GM12873 (cell line): ENCODE results near the gene PIK3R6.

Source experiments
- TF ChIP-seq, protein P1 (sequence below): IDR thresholded peaks from 2 replicates; pipeline ENCODE4 v1.5.1; 2012; ENCODE audit warnings: low read depth, mild to moderate bottlenecking, moderate library complexity, low read length, control low read depth; ENCODE audit not compliant: insufficient read depth; ENCODE audit errors: missing control alignments

The PIK3R6 gene

DNA sequence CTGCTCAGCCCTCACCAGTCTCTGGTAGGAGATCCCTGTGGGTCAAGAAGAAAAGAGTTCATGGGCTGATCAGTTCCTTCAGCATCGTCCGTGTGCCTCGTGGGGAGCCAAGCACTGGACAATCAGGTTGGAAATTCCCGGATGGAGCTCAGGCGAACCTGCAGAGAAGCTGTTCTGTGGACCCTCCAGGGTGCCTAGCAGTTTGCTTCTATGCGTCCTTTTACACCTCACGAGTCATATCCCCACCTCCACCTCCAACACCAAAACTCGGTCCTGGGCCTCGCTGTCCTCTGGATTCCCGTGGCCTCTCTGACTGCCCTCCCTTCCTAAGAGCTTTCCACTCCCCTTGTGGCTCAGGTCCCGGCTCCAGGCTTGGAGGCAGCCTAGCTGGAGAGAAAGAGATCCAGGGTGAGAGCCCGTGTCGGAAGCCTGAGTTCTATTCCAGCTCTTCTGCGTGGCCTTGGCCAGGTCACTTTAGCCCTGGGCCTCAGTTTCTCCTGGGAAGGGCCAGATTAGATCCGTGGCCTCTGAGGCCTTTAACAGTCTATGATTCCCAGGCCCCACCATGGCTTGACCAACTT, 26.2 kb upstream of the PIK3R6 start:
- TF ChIP-seq, protein P1, sequence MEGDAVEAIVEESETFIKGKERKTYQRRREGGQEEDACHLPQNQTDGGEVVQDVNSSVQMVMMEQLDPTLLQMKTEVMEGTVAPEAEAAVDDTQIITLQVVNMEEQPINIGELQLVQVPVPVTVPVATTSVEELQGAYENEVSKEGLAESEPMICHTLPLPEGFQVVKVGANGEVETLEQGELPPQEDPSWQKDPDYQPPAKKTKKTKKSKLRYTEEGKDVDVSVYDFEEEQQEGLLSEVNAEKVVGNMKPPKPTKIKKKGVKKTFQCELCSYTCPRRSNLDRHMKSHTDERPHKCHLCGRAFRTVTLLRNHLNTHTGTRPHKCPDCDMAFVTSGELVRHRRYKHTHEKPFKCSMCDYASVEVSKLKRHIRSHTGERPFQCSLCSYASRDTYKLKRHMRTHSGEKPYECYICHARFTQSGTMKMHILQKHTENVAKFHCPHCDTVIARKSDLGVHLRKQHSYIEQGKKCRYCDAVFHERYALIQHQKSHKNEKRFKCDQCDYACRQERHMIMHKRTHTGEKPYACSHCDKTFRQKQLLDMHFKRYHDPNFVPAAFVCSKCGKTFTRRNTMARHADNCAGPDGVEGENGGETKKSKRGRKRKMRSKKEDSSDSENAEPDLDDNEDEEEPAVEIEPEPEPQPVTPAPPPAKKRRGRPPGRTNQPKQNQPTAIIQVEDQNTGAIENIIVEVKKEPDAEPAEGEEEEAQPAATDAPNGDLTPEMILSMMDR: no peak

DNA sequence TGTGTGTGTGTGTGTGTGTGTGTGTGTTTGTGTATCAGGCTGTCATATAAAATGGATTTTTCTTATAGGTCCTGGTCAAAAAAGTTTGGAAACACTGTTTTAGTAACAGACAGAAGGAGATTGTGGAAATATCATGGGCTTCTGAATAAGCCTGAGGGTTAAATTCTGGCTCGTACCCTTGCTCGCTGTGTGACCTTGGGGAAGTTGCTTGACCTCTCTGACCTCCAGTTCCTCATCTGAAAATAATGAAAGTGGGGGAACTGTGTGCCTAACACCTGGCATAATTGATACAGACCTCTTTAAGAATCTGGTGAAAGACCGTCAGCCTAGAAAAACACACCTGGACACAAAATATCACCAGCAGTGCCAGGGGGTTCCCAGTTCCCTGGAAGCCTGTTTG, 25.6 kb upstream of the PIK3R6 start:
- TF ChIP-seq, protein P1: no peak

DNA sequence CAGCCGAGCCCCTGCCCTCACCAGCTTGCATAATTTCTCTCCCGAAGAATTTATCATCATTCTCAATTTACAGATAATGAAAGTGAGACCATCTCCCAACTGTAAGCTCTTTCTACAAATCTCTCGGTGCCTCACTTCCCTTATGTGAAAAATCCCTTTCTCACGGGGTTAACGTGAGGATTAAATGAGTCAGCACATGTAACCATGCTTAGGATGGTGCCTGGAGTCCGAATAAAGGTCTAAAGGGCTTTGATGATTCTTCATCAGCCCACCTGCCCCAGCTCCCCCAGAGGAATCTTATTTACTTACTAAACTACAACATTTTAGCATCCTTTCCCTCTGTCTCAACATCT, 24.8 kb upstream of the PIK3R6 start:
- TF ChIP-seq, protein P1: no peak

DNA sequence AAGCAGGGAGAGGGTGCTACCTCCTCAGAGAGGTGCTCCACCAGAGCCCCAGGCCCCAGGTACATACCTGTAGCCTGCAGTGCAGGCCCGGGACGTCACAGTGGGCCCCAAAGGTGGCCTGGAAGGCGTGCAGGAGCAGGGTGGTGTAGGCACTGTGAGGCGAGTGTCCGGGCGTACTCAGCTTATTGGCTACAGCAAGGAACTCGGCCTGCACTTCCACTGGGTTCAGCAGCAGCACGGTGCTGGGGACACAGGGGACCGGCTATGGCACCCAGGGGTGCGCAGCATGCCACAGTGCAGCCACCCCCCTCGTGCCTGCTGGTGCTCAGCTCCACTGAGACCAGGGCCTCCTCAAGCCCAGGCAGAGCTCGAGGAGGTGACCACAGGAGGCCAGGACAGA, 23.2 kb upstream of the PIK3R6 start:
- TF ChIP-seq, protein P1: no peak

DNA sequence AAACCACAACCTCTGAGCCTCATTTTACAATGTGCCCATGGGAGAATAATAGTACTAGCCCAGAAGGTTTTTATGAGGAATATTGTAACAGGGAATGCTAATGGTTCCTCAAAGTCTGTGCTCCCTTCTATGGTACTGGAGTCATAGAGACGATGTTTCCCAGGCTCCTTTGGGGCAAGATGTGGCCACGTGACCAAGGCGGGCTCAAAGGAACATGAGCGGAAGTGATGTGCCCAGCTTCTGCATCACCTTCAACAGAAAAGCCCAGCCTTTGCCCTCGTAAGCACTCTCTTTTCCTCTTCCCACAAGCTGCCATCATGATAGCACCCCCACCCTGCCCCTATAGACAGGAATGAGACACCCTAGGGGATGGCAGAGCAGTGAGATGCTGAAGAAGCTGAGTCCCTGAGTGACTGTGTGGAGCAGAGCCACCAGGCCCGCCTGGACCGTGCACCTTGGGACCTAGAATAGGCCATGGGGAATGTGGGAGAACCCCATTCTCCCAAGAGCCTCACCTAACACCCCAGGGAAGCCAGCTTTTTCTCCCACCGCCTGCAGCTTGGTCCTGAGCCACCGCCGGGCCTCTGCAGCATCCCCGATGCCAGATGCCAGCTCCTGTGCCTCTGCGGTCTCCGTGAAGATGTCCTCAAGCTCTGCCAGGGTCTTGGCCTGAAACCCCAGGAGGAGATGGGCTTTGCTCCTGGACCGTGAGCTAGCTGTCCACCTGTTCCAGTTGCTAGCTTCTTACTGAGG, 22.2 kb upstream of the PIK3R6 start:
- TF ChIP-seq, protein P1: no peak

DNA sequence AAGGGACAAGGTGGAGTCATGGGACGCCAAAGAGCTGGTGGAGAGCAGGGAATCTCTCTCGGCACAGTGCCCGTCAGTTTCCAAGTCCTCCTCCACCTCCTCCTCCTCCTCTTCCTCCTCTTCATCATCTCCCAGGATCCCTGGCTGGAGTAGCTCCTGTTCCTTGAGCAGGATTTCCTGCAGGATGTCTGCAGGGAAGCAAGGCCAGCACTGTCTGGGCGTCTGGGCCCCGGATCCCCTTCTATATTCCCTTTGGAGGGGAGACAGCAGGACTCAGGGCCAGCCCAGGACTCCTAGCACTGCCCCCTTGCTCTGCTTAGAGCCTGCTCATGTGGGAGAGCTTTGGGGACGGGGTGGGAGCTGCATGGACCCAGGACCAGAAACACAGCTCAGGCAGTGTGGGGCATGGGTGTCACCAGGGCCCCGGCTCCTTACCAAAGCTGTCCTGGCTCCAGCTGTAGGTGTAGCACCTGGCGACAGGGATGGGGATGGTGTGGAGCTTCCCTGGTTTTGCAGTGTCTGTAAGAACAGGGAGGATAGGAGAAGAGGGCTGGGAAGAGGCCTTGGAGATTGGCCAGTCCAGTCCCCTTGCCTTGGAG, 21.3 kb upstream of the PIK3R6 start:
- TF ChIP-seq, protein P1: no peak

DNA sequence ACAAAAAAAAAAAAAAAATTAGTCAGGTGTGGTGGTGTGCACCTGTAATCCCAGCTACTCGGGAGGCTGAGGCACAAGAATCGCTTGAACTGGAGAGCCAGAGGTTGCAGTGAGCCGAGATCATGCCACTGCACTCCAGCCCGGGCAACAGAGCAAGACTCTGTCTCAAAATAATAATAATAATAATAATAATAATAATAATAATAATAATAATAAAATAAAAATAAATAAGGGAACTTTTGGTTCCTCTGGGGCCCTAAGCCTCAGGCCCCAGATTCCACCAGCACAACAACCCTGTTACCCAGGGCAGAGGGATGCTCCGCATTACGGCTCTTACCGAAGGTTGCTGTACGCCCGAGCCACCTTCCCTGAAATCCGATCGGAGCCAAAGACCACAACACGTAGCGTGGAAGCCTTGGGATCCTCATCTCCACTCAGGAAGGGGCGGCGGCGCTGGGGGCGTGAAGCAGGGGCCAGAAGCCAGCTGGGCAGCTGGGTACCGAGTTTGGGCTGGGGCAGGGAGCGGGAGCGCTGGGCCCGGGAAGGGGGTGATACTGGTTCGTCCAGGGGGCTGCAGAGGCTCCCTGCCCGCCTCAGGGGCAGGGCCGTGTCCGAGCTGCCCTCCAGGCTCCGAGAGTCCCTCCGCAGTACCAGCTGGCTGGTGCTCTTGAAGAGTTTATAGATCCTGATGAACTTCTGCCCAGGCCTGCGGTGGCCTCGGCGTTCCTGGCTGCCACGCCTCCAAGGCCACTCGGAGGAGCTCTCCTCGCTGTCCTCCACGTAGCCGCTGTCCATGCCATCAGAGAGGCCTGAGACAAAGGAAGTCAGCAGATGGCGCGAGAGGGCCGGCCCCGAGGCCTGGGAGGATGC, 20.6 kb upstream of the PIK3R6 start:
- TF ChIP-seq, protein P1: no peak
